A673 (cell line): ENCODE data around the gene AP3S1. TPM values are rescaled to one million over a fixed set of nuclear protein-coding genes. Genes with fewer than 3 reads are reported as not detected.

Source experiments
- BruUV-seq: library from RNA; stranded (reverse); fragments of 400-500 nt; replicated peaks from 2 replicates; lab custom pipeline; 2021; lab: Mats Ljungman, UMichigan
- CTCF ChIA-PET: fragments of 300-600 bp; sonication (Branson Sonifier 250); formaldehyde crosslinking; loops from one replicate; lab custom pipeline; 2022; ENCODE audit warnings: antibody characterized with exemption; lab: Charles Lee
- POLR2A ChIA-PET: fragments of 300-600 bp; sonication (Branson Sonifier 250); formaldehyde crosslinking; loops from one replicate; lab custom pipeline; 2022; ENCODE audit warnings: antibody characterized with exemption; ENCODE audit not compliant: low non-redundant PET; lab: Charles Lee
- DNase-seq: peaks from one replicate; pipeline ENCODE4 v3.0.0-alpha.2; 2015; ENCODE audit warnings: low spot score
- H3K27ac ChIP-seq: fragments of 200-600 bp; sonication (generic); 2 replicates; pipeline ENCODE4 v1.5.1; 2016; ENCODE audit warnings: mixed run types, low read depth, mild to moderate bottlenecking, mixed read lengths, antibody characterized with exemption, low read length; ENCODE audit not compliant: poor library complexity, severe bottlenecking
- H3K27me3 ChIP-seq: fragments of 200-600 bp; sonication (generic); replicated peaks from 2 replicates; pipeline ENCODE4 v1.6.1; 2017; ENCODE audit warnings: mixed run types, low read depth, mild to moderate bottlenecking, mixed read lengths, antibody characterized with exemption, low read length; ENCODE audit not compliant: insufficient read depth, poor library complexity
- H3K36me3 ChIP-seq: fragments of 200-600 bp; sonication (generic); 2 replicates; pipeline ENCODE4 v1.6.1; 2016; ENCODE audit warnings: mixed run types, mild to moderate bottlenecking, mixed read lengths, antibody characterized with exemption, low read length; ENCODE audit not compliant: insufficient read depth, poor library complexity, severe bottlenecking
- H3K4me1 ChIP-seq: fragments of 200-600 bp; sonication (generic); 2 replicates; pipeline ENCODE4 v1.6.1; 2017; ENCODE audit warnings: mixed run types, mild to moderate bottlenecking, mixed read lengths, antibody characterized with exemption, low read length; ENCODE audit not compliant: insufficient read depth, poor library complexity, severe bottlenecking
- H3K4me3 ChIP-seq: fragments of 200-600 bp; sonication (generic); 2 replicates; pipeline ENCODE4 v1.5.1; 2016; ENCODE audit warnings: low read depth, mixed run types, mild to moderate bottlenecking, mixed read lengths, low read length; ENCODE audit not compliant: poor library complexity, severe bottlenecking
- H3K9me3 ChIP-seq: fragments of 200-600 bp; sonication (generic); 2 replicates; pipeline ENCODE4 v1.6.1; 2016; ENCODE audit warnings: mixed run types, low read depth, mild to moderate bottlenecking, mixed read lengths, antibody characterized with exemption, low read length; ENCODE audit not compliant: poor library complexity, severe bottlenecking
- CTCF ChIP-seq: fragments of 300-800, 200-600 bp; sonication (generic); conservative IDR thresholded peaks from 2 replicates; pipeline ENCODE4 v1.5.1; 2017; ENCODE audit warnings: low read depth, mild to moderate bottlenecking, antibody characterized with exemption, low read length, moderate library complexity, mixed read lengths
- EZH2 ChIP-seq: fragments of 200-600 bp; sonication (generic); IDR thresholded peaks from 2 replicates; pipeline ENCODE4 v1.6.1; 2017; ENCODE audit warnings: borderline replicate concordance, low read depth, mild to moderate bottlenecking, mixed read lengths, antibody characterized with exemption, low read length; ENCODE audit not compliant: poor library complexity, severe bottlenecking
- intact Hi-C: fragments of 100-400 bp; cut with micrococcal nuclease; formaldehyde crosslinking; loops from one replicate; pipeline ENCODE4 v1.10.0; 2022; ENCODE audit not compliant: unreplicated experiment
- total RNA-seq: library from RNA; stranded (reverse); gene quantifications from 2 replicates; pipeline ENCODE4 v1.2.3, GENCODE V29; 2021

AP3S1 gene
- total RNA-seq, 1 experiment from 2014 or later, result 66.9 TPM

GRCh38 chr5:115812372-115812771 lies 29.4 kb upstream of the AP3S1 start:
- no peak overlapping the region for H3K27ac ChIP-seq
- no peak overlapping the region for H3K4me3 ChIP-seq
- ChIA-PET POLR2A (no interaction called here), CTCF (no interaction called here)
- H3K36me3 ChIP-seq, result no peaks in the 10 kb centered on the region
- H3K4me1 ChIP-seq, result peaks cover 3% of the 10 kb centered on the region
- H3K9me3 ChIP-seq, result no peaks in the 10 kb centered on the region
- TF ChIP-seq CTCF (no peak), EZH2 (no peak)
- BruUV-seq, result no TSS peak
- peaks cover 52% of the 10 kb centered on the region for H3K27me3 ChIP-seq
- no peak for DNase-seq
- intact Hi-C loops, result no loop called here

DNA sequence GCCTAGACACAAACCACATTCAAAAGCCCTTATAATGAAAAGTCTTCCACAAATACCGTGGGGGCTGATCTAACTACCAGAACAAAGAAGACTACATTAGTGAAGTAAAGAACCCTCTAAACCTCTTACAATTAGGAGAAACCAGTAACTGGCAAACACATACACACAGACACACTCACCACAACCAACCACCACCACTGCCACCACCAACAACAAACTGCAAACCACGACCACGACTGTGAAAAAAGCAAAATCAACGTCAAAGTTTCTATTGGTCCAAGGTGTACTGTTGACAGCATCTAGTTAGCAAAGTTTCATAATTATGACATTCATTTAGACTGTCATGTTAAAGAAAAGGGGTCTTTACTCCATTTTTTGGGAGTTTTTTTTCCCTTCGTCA lies 28.0 kb upstream of the AP3S1 start:
- intact Hi-C loops, result no loop called here
- POLR2A ChIA-PET, result no interaction called here
- peaks cover 3% of the 10 kb centered on the region for H3K4me1 ChIP-seq
- BruUV-seq, result no TSS peak
- no peak for DNase-seq
- TF ChIP-seq CTCF (no peak), EZH2 (no peak)
- H3K36me3 ChIP-seq, result no peaks in the 10 kb centered on the region
- no peaks in the 10 kb centered on the region for H3K9me3 ChIP-seq
- no peak overlapping the region for H3K27ac ChIP-seq
- H3K4me3 ChIP-seq, result no peak overlapping the region
- CTCF ChIA-PET, result no interaction called here
- H3K27me3 ChIP-seq, result peaks cover 65% of the 10 kb centered on the region

DNA sequence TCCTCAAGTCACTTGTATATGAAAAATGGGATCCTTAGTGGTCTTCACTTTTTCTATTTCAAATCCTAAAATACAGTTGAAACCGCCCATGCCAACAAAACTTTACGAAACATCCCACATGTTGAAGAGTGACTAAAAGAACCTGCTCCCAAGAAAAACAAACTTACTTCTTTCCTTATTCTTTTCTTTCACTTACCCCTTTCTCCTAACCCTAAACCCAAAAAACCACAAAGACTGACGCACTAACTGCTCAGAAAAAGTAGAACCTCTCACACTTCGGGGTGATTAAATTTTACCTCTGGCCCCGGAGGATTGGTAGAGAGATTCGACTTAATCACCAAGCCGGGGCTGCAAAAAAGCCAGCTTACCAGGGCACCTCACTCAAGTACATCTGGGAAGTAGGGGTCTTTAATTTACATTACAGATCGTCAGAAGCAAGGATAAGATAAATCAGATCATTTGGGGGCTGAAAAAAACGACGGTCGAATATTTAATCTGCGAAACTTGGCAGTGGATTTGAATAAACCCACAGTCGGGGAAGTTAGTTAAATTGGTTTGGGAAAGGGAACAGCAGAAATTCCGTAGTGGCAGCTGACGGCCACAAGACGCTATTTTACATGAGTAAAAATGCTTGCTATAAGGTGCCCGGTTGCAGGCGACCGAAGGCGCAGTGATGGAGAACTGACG lies 26.6 kb upstream of the AP3S1 start:
- Histone ChIP-seq H3K4me1 (peaks cover 3% of the 10 kb centered on the region), H3K4me3 (peak overlapping the region; percentile 52), H3K36me3 (no peaks in the 10 kb centered on the region), H3K27me3 (peaks cover 67% of the 10 kb centered on the region), H3K9me3 (no peaks in the 10 kb centered on the region), H3K27ac (no peak overlapping the region)
- TF ChIP-seq EZH2, result no peak
- no peak for TF ChIP-seq CTCF
- POLR2A ChIA-PET, result no interaction called here
- CTCF ChIA-PET, result no interaction called here
- no TSS peak for BruUV-seq
- no peak for DNase-seq
- intact Hi-C loops, result no loop called here
